Endothelial cell of umbilical vein (primary cell): ENCODE measurements around the gene IL36B.

Experiments
- POLR2A ChIP-seq: IDR thresholded peaks from 2 replicates; pipeline ENCODE4 v1.6.1; 2012; ENCODE audit warnings: low read depth, mild to moderate bottlenecking, control low read depth, low read length
- TF ChIP-seq, protein P1 (sequence below), 2 donors: IDR thresholded peaks; 1 replicate in 1 of 2; 2 replicates in 1 of 2; pipeline ENCODE4 v1.5.1; 2011; ENCODE audit warnings: low read length in 2 of 2, mild to moderate bottlenecking in 2 of 2, moderate library complexity in 2 of 2, control low read depth in 1 of 2, inconsistent platforms in 1 of 2, low read depth in 1 of 2; ENCODE audit not compliant: insufficient read depth in 1 of 2; ENCODE audit errors: extremely low read depth in 1 of 2

DNA sequence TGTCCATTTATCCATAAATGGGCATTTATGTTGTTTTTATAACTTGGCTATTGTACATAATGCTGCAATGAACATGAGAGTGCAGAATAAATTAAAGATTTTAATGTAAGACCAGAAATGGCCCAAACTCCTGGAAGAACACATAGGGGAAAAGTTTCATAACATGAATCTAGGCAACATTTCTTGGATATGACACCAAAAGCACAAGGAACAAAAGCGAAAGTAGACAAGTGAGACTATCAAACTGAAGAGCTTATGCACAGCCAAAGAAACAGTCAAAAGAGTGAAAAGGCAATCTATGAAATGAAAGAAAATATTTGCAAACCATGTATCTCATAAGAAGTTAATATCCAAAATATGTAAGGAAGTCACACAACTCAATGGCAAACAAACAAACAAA lies 41.6 kb downstream of the IL36B start:
- TF ChIP-seq, protein P1, sequence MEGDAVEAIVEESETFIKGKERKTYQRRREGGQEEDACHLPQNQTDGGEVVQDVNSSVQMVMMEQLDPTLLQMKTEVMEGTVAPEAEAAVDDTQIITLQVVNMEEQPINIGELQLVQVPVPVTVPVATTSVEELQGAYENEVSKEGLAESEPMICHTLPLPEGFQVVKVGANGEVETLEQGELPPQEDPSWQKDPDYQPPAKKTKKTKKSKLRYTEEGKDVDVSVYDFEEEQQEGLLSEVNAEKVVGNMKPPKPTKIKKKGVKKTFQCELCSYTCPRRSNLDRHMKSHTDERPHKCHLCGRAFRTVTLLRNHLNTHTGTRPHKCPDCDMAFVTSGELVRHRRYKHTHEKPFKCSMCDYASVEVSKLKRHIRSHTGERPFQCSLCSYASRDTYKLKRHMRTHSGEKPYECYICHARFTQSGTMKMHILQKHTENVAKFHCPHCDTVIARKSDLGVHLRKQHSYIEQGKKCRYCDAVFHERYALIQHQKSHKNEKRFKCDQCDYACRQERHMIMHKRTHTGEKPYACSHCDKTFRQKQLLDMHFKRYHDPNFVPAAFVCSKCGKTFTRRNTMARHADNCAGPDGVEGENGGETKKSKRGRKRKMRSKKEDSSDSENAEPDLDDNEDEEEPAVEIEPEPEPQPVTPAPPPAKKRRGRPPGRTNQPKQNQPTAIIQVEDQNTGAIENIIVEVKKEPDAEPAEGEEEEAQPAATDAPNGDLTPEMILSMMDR (IDR thresholded peaks at IDR 0.05; ENCODE audit: extremely low read depth in 1 of 2, insufficient read depth in 1 of 2, low read depth in 1 of 2, low read length in 2 of 2): no peak
- no peak for TF ChIP-seq POLR2A
